HCT116 (cell line): ENCODE measurements around the gene DHX36.

ENCODE experiments used
- CEBPB ChIP-seq: IDR thresholded peaks from 2 replicates; pipeline ENCODE4 v1.6.1; 2012; ENCODE audit warnings: low read depth
- CTCF ChIP-seq, 3 experiments: fragments of 200-600 bp in 1 of 3; sonication (generic) in 1 of 3; IDR thresholded peaks in 2 of 3; conservative IDR thresholded peaks in 1 of 3; 2 replicates each; pipeline ENCODE4 v1.5.1; 2012 to 2017; ENCODE audit warnings: low read depth in 2 of 3, low read length in 2 of 3, antibody characterized with exemption in 1 of 3, borderline replicate concordance in 1 of 3, control low read depth in 1 of 3, mild to moderate bottlenecking in 1 of 3, mixed read lengths in 1 of 3, mixed run types in 1 of 3, moderate library complexity in 1 of 3; ENCODE audit not compliant: insufficient read depth in 1 of 3
- EZH2 ChIP-seq: fragments of 200-600 bp; sonication (generic); IDR thresholded peaks from 2 replicates; pipeline ENCODE4 v1.6.1; 2017; ENCODE audit warnings: antibody characterized with exemption, mixed run types
- EZH2phosphoT487 ChIP-seq: fragments of 200-600 bp; IDR thresholded peaks from 2 replicates; pipeline ENCODE4 v1.6.1; 2018; ENCODE audit warnings: antibody characterized with exemption, borderline replicate concordance
- MAX ChIP-seq: IDR thresholded peaks from 2 replicates; pipeline ENCODE4 v1.6.1; 2012
- POLR2A ChIP-seq: IDR thresholded peaks from 2 replicates; pipeline ENCODE4 v1.7.0; 2011; ENCODE audit warnings: borderline replicate concordance; ENCODE audit not compliant: insufficient read depth, insufficient read length; ENCODE audit errors: extremely low read depth
- POLR2AphosphoS5 ChIP-seq: IDR thresholded peaks from 2 replicates; pipeline ENCODE4 v1.6.1; 2011; ENCODE audit warnings: mild to moderate bottlenecking, low read depth, low read length, moderate library complexity
- RAD21 ChIP-seq: IDR thresholded peaks from 2 replicates; pipeline ENCODE4 v1.6.1; 2012; ENCODE audit warnings: low read depth, mild to moderate bottlenecking
- SIN3A ChIP-seq: IDR thresholded peaks from 2 replicates; pipeline ENCODE4 v1.6.1; 2012; ENCODE audit warnings: low read depth
- YY1 ChIP-seq: IDR thresholded peaks from 2 replicates; pipeline ENCODE4 v1.6.1; 2011; ENCODE audit warnings: low read length, low read depth, moderate library complexity, mild to moderate bottlenecking; ENCODE audit not compliant: insufficient replicate concordance; ENCODE audit errors: extremely low read depth
- ZNF274 ChIP-seq: fragments of 200-500 bp; sonication (Bioruptor generic); IDR thresholded peaks from 2 replicates; pipeline ENCODE4 v1.6.1; 2014; ENCODE audit warnings: mild to moderate bottlenecking, low read depth, low read length, inconsistent platforms
- TF ChIP-seq, protein P1 (sequence below): IDR thresholded peaks from 2 replicates; pipeline ENCODE4 v1.6.1; 2011; ENCODE audit warnings: mild to moderate bottlenecking, low read length, moderate library complexity; ENCODE audit not compliant: insufficient replicate concordance; ENCODE audit errors: extremely low read depth

DNA sequence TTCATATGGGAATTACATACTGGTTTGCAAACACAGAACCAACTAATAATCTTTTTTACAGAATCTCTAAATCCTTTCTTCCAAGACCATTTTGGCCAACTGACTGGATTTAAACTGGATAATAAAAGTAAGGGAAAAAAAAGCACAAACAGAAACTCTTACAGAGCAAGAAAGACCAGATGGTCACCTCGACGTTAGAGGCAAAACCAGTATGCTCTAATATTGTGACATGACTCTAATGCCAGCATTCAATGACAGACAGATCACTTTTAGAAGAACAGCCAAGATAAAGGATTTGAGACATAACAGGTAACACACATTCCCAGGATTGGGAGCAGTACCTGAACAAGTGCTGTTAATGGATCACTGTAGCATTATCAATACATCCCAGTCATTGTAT is 50.9 kb downstream of the DHX36 start:
- no peak for TF ChIP-seq CTCF (IDR thresholded peaks at IDR 0.05 in 2 of 3, conservative IDR thresholded peaks at IDR 0.05 in 1 of 3; ENCODE audit: borderline replicate concordance in 1 of 3, insufficient read depth in 1 of 3, low read depth in 2 of 3, low read length in 2 of 3)
- no peak for TF ChIP-seq RAD21
- TF ChIP-seq CEBPB: no peak
- no peak for TF ChIP-seq POLR2A
- no peak for TF ChIP-seq EZH2
- TF ChIP-seq YY1: no peak
- no peak for TF ChIP-seq EZH2phosphoT487
- TF ChIP-seq ZNF274: no peak
- no peak for TF ChIP-seq MAX
- TF ChIP-seq POLR2AphosphoS5: no peak
- TF ChIP-seq, protein P1, sequence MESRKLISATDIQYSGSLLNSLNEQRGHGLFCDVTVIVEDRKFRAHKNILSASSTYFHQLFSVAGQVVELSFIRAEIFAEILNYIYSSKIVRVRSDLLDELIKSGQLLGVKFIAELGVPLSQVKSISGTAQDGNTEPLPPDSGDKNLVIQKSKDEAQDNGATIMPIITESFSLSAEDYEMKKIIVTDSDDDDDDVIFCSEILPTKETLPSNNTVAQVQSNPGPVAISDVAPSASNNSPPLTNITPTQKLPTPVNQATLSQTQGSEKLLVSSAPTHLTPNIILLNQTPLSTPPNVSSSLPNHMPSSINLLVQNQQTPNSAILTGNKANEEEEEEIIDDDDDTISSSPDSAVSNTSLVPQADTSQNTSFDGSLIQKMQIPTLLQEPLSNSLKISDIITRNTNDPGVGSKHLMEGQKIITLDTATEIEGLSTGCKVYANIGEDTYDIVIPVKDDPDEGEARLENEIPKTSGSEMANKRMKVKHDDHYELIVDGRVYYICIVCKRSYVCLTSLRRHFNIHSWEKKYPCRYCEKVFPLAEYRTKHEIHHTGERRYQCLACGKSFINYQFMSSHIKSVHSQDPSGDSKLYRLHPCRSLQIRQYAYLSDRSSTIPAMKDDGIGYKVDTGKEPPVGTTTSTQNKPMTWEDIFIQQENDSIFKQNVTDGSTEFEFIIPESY: no peak
- TF ChIP-seq SIN3A: no peak
